Activated CD8-positive, alpha-beta memory T cell treated with anti-CD3 and anti-CD28 coated beads for 36 hours (primary cell): ENCODE measurements around the gene ZNF358. TPM values are rescaled to one million over a fixed set of nuclear protein-coding genes. Genes with fewer than 3 reads are reported as not detected.

ENCODE experiments used
- CTCF ChIA-PET: fragments of 350-600 bp; sonication (Branson Sonifier 250); formaldehyde crosslinking; loops from one replicate; lab custom pipeline; 2021; ENCODE audit warnings: antibody characterized with exemption; lab: Charles Lee
- POLR2A ChIA-PET: fragments of 350-600 bp; sonication (Branson Sonifier 250); formaldehyde crosslinking; loops from one replicate; lab custom pipeline; 2021; ENCODE audit warnings: antibody characterized with exemption; lab: Charles Lee
- total RNA-seq, 2 experiments: library from RNA; stranded (reverse); gene quantifications; one replicate each; pipeline ENCODE4 v1.2.3, GENCODE V29; 2021

Gene ZNF358
- total RNA-seq, 2 experiments from 2014 or later = 8.9 to 9.0 TPM

DNA sequence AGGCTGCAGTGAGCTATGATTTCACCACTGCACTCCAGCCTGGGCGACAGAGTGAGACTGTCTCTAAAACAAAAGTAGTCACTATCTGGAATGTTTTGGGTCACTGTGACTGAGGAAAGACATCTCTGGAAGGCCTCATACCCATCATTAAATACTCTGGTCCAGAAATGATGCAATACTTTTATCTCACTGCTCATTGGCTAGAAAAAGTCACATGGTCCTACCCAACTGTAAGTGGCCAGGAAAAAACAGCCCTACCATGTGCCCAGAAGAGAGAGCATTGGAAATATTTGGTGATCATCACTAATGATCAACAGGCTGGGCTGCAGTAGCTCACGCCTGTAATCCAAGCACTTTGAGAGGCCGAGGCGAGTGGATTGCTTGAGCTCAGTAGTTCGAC, 49.4 kb downstream of the ZNF358 start:
- CTCF ChIA-PET = interaction anchor here (1.3 to 1.9 kb wide), 2 partner anchors 116 to 211 kb away, joined by 3 to 4 read pairs; partner anchors contain the start of gene TRAPPC5
- POLR2A ChIA-PET = no interaction called here

Other genes starting within 250 kb of the ZNF358 start
- gene INSR, start 221.7 kb upstream of the ZNF358 start, total RNA-seq = 1 to 10 TPM in 1 of 2 experiments, under 1 TPM in 1; 0.99 to 2.0 TPM
- 10 to 100 TPM; 42.6 to 44.3 TPM for gene ARHGEF18, start 167.2 kb upstream of the ZNF358 start, total RNA-seq
- 1 to 10 TPM in 1 of 2 experiments, under 1 TPM in 1; 0.67 to 1.3 TPM for gene PEX11G, start 27.1 kb upstream of the ZNF358 start, total RNA-seq
- 10 to 100 TPM; 17.7 to 18.8 TPM for gene MCOLN1, start 6.5 kb downstream of the ZNF358 start, total RNA-seq
- 100 to 1,000 TPM; 114 to 115 TPM for gene PNPLA6, start 19.6 kb downstream of the ZNF358 start, total RNA-seq
- gene CAMSAP3, start 79.8 kb downstream of the ZNF358 start, total RNA-seq = under 1 TPM; 0.34 to 0.69 TPM
- 10 to 100 TPM; 42.3 to 44.8 TPM for gene XAB2, start 113.4 kb downstream of the ZNF358 start, total RNA-seq
- 100 to 1,000 TPM in 1 of 2 experiments, 10 to 100 TPM in 1; 99.2 to 100 TPM for gene PET100, start 113.7 kb downstream of the ZNF358 start, total RNA-seq
- gene PCP2, start 117.6 kb downstream of the ZNF358 start, total RNA-seq = not detected
- gene STXBP2, start 121.0 kb downstream of the ZNF358 start, total RNA-seq = 10 to 100 TPM; 69.2 to 73.5 TPM
- not detected for gene RETN, start 152.9 kb downstream of the ZNF358 start, total RNA-seq
- not detected for gene MCEMP1, start 161.0 kb downstream of the ZNF358 start, total RNA-seq
- 10 to 100 TPM; 71.1 to 73.2 TPM for gene TRAPPC5, start 164.7 kb downstream of the ZNF358 start, total RNA-seq
- gene FCER2, start 186.0 kb downstream of the ZNF358 start, total RNA-seq = 1 to 10 TPM; 1.8 to 2.5 TPM
- not detected for gene CLEC4G, start 216.0 kb downstream of the ZNF358 start, total RNA-seq
- not detected for gene CD209, start 231.4 kb downstream of the ZNF358 start, total RNA-seq
- not detected for gene CLEC4M, start 247.1 kb downstream of the ZNF358 start, total RNA-seq